Measurements from ENCODE around the gene PLCB4.

DNA sequence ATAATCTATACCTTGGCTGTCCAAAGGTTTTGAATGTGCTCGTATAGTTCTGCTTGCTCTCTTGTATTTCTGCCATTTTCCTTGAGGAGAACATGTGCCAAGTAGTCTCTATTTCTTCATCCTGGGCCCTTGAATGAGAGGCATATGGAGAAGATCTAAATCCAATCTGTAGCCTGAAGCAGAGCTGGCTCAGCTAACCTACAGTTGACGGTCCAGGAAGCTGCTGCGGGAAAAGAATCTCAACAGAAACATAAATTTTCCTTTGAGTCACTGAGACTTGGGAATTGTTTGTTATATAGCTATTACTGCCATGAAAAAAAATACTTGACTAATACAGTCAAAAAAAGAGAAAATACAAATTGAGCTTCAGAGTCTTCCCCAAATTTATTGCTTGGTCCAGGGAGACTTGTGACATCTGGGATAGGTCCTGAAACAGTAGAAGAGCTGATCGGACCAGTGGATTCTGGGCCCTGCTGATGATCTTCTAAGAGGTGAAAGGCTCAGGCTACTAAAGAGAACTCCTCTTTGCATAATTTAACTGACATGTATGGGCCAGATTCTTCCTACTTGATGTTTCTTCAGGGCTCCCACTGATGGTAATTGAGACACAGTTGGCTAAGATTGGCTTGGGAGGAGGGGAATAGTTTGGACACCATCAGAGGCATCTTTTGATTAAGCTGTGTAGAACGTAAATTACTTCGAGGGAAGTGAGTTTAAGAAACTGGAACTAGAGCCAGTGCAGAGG is 29.9 kb upstream of the PLCB4 start:
- TF ChIP-seq, protein P1, sequence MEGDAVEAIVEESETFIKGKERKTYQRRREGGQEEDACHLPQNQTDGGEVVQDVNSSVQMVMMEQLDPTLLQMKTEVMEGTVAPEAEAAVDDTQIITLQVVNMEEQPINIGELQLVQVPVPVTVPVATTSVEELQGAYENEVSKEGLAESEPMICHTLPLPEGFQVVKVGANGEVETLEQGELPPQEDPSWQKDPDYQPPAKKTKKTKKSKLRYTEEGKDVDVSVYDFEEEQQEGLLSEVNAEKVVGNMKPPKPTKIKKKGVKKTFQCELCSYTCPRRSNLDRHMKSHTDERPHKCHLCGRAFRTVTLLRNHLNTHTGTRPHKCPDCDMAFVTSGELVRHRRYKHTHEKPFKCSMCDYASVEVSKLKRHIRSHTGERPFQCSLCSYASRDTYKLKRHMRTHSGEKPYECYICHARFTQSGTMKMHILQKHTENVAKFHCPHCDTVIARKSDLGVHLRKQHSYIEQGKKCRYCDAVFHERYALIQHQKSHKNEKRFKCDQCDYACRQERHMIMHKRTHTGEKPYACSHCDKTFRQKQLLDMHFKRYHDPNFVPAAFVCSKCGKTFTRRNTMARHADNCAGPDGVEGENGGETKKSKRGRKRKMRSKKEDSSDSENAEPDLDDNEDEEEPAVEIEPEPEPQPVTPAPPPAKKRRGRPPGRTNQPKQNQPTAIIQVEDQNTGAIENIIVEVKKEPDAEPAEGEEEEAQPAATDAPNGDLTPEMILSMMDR (IDR thresholded peaks at IDR 0.05) = no peak
- no peak for TF ChIP-seq POLR2A (IDR thresholded peaks at IDR 0.05)
